Measurements from ENCODE around the gene ZXDC.

The ZXDC gene

DNA sequence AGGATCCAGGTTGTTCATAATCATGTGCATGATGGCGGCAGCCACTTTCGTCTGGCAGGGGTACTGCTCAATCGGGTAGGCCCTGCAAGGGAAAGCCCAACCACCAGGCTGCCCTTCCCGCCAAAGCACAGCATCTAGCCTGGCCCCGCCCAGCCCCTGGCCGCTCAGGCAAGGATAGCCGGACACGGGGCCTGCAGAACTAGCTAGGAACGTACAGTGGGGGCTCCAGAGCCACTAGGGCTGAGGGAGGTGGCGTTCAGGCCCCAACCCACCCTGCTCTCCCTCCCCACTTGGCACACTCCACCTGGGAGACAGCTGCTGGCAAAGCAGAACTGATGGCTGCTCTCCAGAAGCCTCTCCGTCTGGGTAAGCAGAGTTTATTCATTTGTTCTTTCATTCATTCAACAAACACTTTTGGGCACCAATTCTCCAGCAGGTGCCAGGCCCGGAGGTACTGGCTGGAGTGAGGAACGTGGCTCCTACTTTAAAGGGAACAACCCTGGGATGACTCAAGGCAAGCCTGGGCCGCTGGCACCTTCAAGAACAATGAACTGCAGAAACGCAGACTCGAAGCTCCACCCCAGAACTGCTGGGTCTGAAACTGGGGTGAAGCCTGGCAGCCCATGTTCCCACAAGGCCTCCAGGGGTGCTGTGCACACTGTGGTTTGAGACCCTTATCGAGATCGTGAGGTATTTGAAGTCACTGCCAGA is 34.1 kb upstream of the ZXDC start:
- Histone ChIP-seq H3K27ac (ENCODE audit: low read depth, low read length) (no peak overlapping the region), H3K9ac (ENCODE audit: low read length) (no peak overlapping the region), H3K27me3 (ENCODE audit: control insufficient read depth in 1 of 2, insufficient read depth in 2 of 2, low read length in 2 of 2) (no peaks in the 10 kb centered on the region), H3K4me3 (ENCODE audit: low read depth in 1 of 2, low read length in 2 of 2) (no peak overlapping the region), H3K4me1 (ENCODE audit: insufficient read depth, low read length) (no peaks in the 10 kb centered on the region), H3K36me3 (ENCODE audit: insufficient read depth, low read length) (no peaks in the 10 kb centered on the region), H3K9me3 (ENCODE audit: low read length) (no peaks in the 10 kb centered on the region)

- H3K4me1 ChIP-seq (ENCODE audit: insufficient read depth, low read length): no peaks in the 10 kb centered on the region
- no peak overlapping the region for H3K9ac ChIP-seq (ENCODE audit: low read length)
- no peak overlapping the region for H3K4me3 ChIP-seq (ENCODE audit: low read depth in 1 of 2, low read length in 2 of 2)
- no peaks in the 10 kb centered on the region for H3K36me3 ChIP-seq (ENCODE audit: insufficient read depth, low read length)
- H3K9me3 ChIP-seq (ENCODE audit: low read length): no peaks in the 10 kb centered on the region
- H3K27ac ChIP-seq (ENCODE audit: low read depth, low read length): no peak overlapping the region
- no peaks in the 10 kb centered on the region for H3K27me3 ChIP-seq (ENCODE audit: control insufficient read depth in 1 of 2, insufficient read depth in 2 of 2, low read length in 2 of 2)
Observed at GRCh38 chr3:126508564-126508964, 32.9 kb upstream of the ZXDC start.

DNA sequence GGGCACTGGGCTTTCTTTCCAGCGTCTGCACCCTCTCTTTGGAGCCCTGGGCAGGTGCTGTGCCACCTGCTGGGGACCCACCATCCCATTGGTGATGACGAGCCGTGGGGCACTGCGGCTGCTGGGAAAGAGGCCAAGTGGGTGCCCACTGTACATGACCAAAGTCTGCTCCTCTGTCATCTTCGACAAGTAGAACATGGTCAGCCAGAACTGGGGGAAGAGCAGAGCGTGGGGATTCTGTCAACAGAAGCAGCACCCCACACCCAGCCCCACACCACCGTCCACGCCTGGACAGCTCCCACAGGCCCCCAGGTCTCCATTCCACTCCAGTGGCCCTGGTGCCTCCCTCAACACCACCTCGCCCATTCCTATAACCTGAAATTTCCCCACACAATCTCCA is 32.2 kb upstream of the ZXDC start:
- Histone ChIP-seq H3K36me3 (ENCODE audit: insufficient read depth, low read length) (no peaks in the 10 kb centered on the region), H3K4me3 (ENCODE audit: low read depth in 1 of 2, low read length in 2 of 2) (no peak overlapping the region), H3K9me3 (ENCODE audit: low read length) (no peaks in the 10 kb centered on the region), H3K27ac (ENCODE audit: low read depth, low read length) (no peak overlapping the region), H3K9ac (ENCODE audit: low read length) (no peak overlapping the region), H3K4me1 (ENCODE audit: insufficient read depth, low read length) (no peaks in the 10 kb centered on the region), H3K27me3 (ENCODE audit: control insufficient read depth in 1 of 2, insufficient read depth in 2 of 2, low read length in 2 of 2) (no peaks in the 10 kb centered on the region)

GRCh38 chr3:126503701-126504100 is 28.0 kb upstream of the ZXDC start:
- no peaks in the 10 kb centered on the region for H3K36me3 ChIP-seq (ENCODE audit: insufficient read depth, low read length)
- H3K27me3 ChIP-seq (ENCODE audit: control insufficient read depth in 1 of 2, insufficient read depth in 2 of 2, low read length in 2 of 2): no peaks in the 10 kb centered on the region
- H3K27ac ChIP-seq (ENCODE audit: low read depth, low read length): no peak overlapping the region
- H3K9ac ChIP-seq (ENCODE audit: low read length): no peak overlapping the region
- no peak overlapping the region for H3K4me3 ChIP-seq (ENCODE audit: low read depth in 1 of 2, low read length in 2 of 2)
- no peaks in the 10 kb centered on the region for H3K9me3 ChIP-seq (ENCODE audit: low read length)
- no peaks in the 10 kb centered on the region for H3K4me1 ChIP-seq (ENCODE audit: insufficient read depth, low read length)

DNA sequence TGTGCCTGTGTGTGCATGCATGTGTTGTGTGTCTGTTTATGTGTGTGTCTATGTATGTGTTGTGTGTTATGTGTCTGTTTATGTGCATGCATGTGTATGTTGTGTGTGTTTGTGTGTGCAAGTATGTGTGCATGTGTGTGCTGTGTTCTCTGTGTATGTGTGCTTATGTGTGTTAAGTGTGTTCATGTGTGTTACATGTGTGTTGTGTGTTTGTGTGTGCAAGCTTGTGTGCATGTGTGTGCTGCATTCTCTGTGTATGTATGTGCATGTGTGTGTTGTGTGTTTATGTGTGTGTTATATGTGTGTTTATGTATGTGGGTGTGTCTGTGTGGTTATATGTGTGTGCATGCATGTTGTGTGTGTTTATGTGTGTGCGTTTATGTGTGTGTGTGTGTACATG is 27.0 kb upstream of the ZXDC start:
- no peak overlapping the region for H3K4me3 ChIP-seq (ENCODE audit: low read depth in 1 of 2, low read length in 2 of 2)

GRCh38 chr3:126501736-126502135 is 26.0 kb upstream of the ZXDC start:
- Histone ChIP-seq H3K4me3 (ENCODE audit: low read depth in 1 of 2, low read length in 2 of 2) (no peak overlapping the region), H3K9me3 (ENCODE audit: low read length) (no peaks in the 10 kb centered on the region), H3K4me1 (ENCODE audit: insufficient read depth, low read length) (no peaks in the 10 kb centered on the region), H3K9ac (ENCODE audit: low read length) (no peak overlapping the region), H3K27me3 (ENCODE audit: control insufficient read depth in 1 of 2, insufficient read depth in 2 of 2, low read length in 2 of 2) (no peaks in the 10 kb centered on the region), H3K27ac (ENCODE audit: low read depth, low read length) (no peak overlapping the region), H3K36me3 (ENCODE audit: insufficient read depth, low read length) (no peaks in the 10 kb centered on the region)

More for the DNA sequence above, 27.0 kb upstream of the ZXDC start:
- Histone ChIP-seq H3K27ac (ENCODE audit: low read depth, low read length) (no peak overlapping the region), H3K27me3 (ENCODE audit: control insufficient read depth in 1 of 2, insufficient read depth in 2 of 2, low read length in 2 of 2) (no peaks in the 10 kb centered on the region), H3K9ac (ENCODE audit: low read length) (no peak overlapping the region), H3K4me1 (ENCODE audit: insufficient read depth, low read length) (no peaks in the 10 kb centered on the region), H3K9me3 (ENCODE audit: low read length) (no peaks in the 10 kb centered on the region), H3K36me3 (ENCODE audit: insufficient read depth, low read length) (no peaks in the 10 kb centered on the region)

DNA sequence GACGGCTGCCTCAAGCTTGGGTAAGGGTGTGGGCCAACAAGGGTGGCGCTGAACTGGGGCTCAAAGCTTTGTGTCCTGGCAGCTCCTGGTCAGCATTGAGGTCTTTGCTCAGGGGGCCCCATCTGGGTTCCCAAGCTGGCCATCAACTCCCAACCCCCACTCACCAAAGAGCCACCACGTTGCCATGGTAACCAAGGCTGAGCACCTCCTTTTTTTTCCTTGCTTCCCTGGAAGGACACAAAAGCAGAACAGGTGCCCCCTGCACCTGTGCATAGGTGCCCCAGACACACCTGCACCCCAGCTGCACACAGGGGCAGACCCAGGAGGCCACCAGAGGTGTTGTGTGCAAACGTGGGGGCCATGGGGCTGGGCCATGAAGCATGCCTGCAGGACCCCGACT is 25.4 kb upstream of the ZXDC start:
- no peaks in the 10 kb centered on the region for H3K27me3 ChIP-seq (ENCODE audit: control insufficient read depth in 1 of 2, insufficient read depth in 2 of 2, low read length in 2 of 2)
- H3K9ac ChIP-seq (ENCODE audit: low read length): no peak overlapping the region
- no peaks in the 10 kb centered on the region for H3K4me1 ChIP-seq (ENCODE audit: insufficient read depth, low read length)
- H3K36me3 ChIP-seq (ENCODE audit: insufficient read depth, low read length): no peaks in the 10 kb centered on the region
- no peak overlapping the region for H3K27ac ChIP-seq (ENCODE audit: low read depth, low read length)
- H3K9me3 ChIP-seq (ENCODE audit: low read length): no peaks in the 10 kb centered on the region
- no peak overlapping the region for H3K4me3 ChIP-seq (ENCODE audit: low read depth in 1 of 2, low read length in 2 of 2)

DNA sequence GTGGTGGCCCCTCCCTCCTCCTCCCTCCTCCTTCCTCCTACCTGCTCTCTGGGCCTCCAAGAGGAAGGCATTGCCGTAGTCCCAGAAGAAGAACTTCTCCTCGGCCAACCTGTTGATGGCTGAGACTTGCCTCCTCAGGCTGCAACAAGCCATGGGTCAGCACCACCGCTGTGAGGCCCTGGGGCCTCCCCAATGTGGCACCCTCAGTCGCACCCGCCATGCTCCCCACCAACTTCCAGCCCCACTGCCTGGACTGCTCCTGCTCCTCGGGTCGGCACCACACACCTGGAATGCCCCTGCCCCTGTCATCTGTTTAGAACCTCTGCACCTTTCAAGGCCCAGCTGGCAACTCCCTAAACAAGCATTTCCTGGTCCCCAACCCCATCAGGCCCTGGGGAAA is 24.3 kb upstream of the ZXDC start:
- Histone ChIP-seq H3K9me3 (ENCODE audit: low read length) (no peaks in the 10 kb centered on the region), H3K9ac (ENCODE audit: low read length) (no peak overlapping the region), H3K4me1 (ENCODE audit: insufficient read depth, low read length) (no peaks in the 10 kb centered on the region), H3K36me3 (ENCODE audit: insufficient read depth, low read length) (no peaks in the 10 kb centered on the region), H3K27ac (ENCODE audit: low read depth, low read length) (no peak overlapping the region), H3K4me3 (ENCODE audit: low read depth in 1 of 2, low read length in 2 of 2) (no peak overlapping the region), H3K27me3 (ENCODE audit: control insufficient read depth in 1 of 2, insufficient read depth in 2 of 2, low read length in 2 of 2) (no peaks in the 10 kb centered on the region)

DNA sequence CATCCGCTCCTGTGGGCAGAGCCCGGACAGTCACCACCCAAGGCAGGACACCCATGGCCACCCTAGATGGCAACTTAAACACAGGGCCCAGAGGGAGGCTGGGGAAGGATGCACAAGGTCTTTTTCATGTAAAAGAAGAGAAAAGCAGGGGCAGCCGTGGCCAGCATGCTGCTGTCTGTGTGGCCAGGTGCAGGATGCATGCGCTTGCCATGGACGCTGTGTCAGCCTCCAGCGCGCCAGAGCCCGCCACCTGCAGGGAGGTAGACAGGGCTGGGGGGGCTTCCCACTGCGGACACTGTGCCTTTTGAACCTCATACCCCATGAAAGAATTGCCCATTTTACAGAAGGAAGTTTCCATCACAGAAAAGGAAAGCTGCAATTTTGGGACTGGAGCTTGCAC is 23.7 kb upstream of the ZXDC start:
- Histone ChIP-seq H3K27ac (ENCODE audit: low read depth, low read length) (no peak overlapping the region), H3K9me3 (ENCODE audit: low read length) (no peaks in the 10 kb centered on the region), H3K36me3 (ENCODE audit: insufficient read depth, low read length) (no peaks in the 10 kb centered on the region), H3K9ac (ENCODE audit: low read length) (no peak overlapping the region), H3K27me3 (ENCODE audit: control insufficient read depth in 1 of 2, insufficient read depth in 2 of 2, low read length in 2 of 2) (no peaks in the 10 kb centered on the region), H3K4me1 (ENCODE audit: insufficient read depth, low read length) (no peaks in the 10 kb centered on the region), H3K4me3 (ENCODE audit: low read depth in 1 of 2, low read length in 2 of 2) (no peak overlapping the region)

- Histone ChIP-seq H3K36me3 (ENCODE audit: insufficient read depth, low read length) (no peaks in the 10 kb centered on the region), H3K9me3 (ENCODE audit: low read length) (no peaks in the 10 kb centered on the region), H3K27me3 (ENCODE audit: control insufficient read depth in 1 of 2, insufficient read depth in 2 of 2, low read length in 2 of 2) (no peaks in the 10 kb centered on the region), H3K27ac (ENCODE audit: low read depth, low read length) (no peak overlapping the region), H3K4me3 (ENCODE audit: low read depth in 1 of 2, low read length in 2 of 2) (no peak overlapping the region), H3K4me1 (ENCODE audit: insufficient read depth, low read length) (no peaks in the 10 kb centered on the region), H3K9ac (ENCODE audit: low read length) (no peak overlapping the region)
Observed at GRCh38 chr3:126498929-126499328, 23.2 kb upstream of the ZXDC start.

DNA sequence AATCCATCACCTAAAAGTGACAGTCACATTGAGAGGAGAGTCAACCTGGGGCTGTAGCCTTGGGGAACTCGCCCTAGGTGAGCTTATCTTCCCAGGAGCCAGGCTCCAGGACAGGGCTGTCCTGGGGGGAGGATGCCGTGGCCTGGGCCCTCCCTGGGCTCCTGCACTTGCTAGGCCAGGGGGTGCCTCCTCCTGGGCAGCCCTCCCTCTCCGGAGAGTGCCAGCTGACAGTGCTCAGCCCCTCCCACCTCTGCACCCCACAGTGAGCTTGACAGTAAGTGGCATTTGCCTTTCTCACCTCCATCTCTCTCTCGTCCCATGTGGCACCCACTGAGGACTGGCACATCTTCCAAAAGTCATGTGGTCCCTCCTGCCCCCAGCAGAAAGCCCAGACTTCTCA is 22.8 kb upstream of the ZXDC start:
- Histone ChIP-seq H3K27ac (ENCODE audit: low read depth, low read length) (no peak overlapping the region), H3K4me1 (ENCODE audit: insufficient read depth, low read length) (no peaks in the 10 kb centered on the region), H3K36me3 (ENCODE audit: insufficient read depth, low read length) (no peaks in the 10 kb centered on the region), H3K9ac (ENCODE audit: low read length) (no peak overlapping the region), H3K9me3 (ENCODE audit: low read length) (no peaks in the 10 kb centered on the region), H3K4me3 (ENCODE audit: low read depth in 1 of 2, low read length in 2 of 2) (no peak overlapping the region), H3K27me3 (ENCODE audit: control insufficient read depth in 1 of 2, insufficient read depth in 2 of 2, low read length in 2 of 2) (no peaks in the 10 kb centered on the region)

GRCh38 chr3:126497956-126498355 is 22.3 kb upstream of the ZXDC start:
- H3K9me3 ChIP-seq (ENCODE audit: low read length): no peaks in the 10 kb centered on the region

More at GRCh38 chr3:126497956-126498355, 22.3 kb upstream of the ZXDC start:
- no peak overlapping the region for H3K9ac ChIP-seq (ENCODE audit: low read length)
- H3K27me3 ChIP-seq (ENCODE audit: control insufficient read depth in 1 of 2, insufficient read depth in 2 of 2, low read length in 2 of 2): no peaks in the 10 kb centered on the region
- no peak overlapping the region for H3K27ac ChIP-seq (ENCODE audit: low read depth, low read length)
- H3K4me1 ChIP-seq (ENCODE audit: insufficient read depth, low read length): no peaks in the 10 kb centered on the region
- no peaks in the 10 kb centered on the region for H3K36me3 ChIP-seq (ENCODE audit: insufficient read depth, low read length)
- H3K4me3 ChIP-seq (ENCODE audit: low read depth in 1 of 2, low read length in 2 of 2): no peak overlapping the region
